Stimulated activated memory B cell treated with anti-CD40 and anti-IgM and Interleukin-4, amounts not matched to agents 10 μg/mL and 1 μg/mL and 100 μg/mL, for 72 hours (primary cell): ENCODE measurements around the gene WHRN.

Experiments used
- ATAC-seq: fragments of 150-1000 bp; cut with Tn5 transposase; 2 replicates; pipeline ENCODE4 v1.10.0; 2021
- H3K27ac Mint-ChIP-seq: one replicate; pipeline ENCODE4 v1.8.0; 2022; ENCODE audit warnings: mild to moderate bottlenecking, mixed read lengths
- H3K27me3 Mint-ChIP-seq: one replicate; pipeline ENCODE4 v1.8.0; 2022; ENCODE audit warnings: mixed read lengths
- H3K36me3 Mint-ChIP-seq: one replicate; pipeline ENCODE4 v1.8.0; 2022; ENCODE audit warnings: mixed read lengths
- H3K4me1 Mint-ChIP-seq: one replicate; pipeline ENCODE4 v1.8.0; 2022; ENCODE audit warnings: mixed read lengths
- H3K4me3 Mint-ChIP-seq: one replicate; pipeline ENCODE4 v1.8.0; 2022; ENCODE audit warnings: mild to moderate bottlenecking, moderate library complexity, mixed read lengths
- H3K9me3 Mint-ChIP-seq: one replicate; pipeline ENCODE4 v1.8.0; 2022; ENCODE audit warnings: mixed read lengths

The WHRN gene

DNA sequence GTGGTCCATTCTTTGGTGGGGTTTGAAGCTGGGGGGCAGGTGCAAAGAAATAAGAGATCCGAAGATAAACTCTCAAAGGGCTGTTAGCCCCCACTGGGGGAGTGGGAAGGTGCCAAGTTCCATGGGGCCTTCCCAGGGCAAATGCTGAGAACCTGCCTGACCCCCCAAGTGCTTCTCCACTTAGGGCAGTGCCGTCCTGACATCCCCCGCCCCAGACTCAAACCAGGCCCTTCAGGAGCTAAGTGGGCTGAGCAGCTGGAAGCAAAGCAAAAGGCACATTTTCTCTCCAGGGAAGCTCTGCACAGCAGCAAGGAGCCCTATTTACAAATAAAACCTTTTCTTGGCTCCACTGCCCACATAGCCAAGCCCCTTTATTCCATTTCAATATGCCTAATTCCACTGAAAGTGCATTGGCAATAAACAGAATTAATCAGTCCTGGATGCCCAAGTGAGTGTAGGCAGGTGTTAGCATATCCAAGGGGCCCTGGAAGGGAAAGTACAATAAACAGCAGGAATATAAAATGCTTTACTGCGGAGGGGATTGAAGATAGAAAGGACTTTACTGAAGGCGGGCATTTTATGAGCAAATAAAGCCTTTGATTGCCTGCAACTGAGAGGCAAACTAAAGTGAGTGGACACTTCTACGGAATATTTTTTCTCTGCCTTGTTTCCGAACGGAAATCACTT is 44.6 kb downstream of the WHRN start:
- Mint-ChIP-seq H3K27ac (peak overlapping the region; percentile 22), H3K27me3 (no peaks in the 10 kb centered on the region), H3K4me1 (peaks cover 37% of the 10 kb centered on the region), H3K9me3 (no peaks in the 10 kb centered on the region), H3K36me3 (peaks cover 36% of the 10 kb centered on the region), H3K4me3 (no peak overlapping the region)
- no peak for ATAC-seq

DNA sequence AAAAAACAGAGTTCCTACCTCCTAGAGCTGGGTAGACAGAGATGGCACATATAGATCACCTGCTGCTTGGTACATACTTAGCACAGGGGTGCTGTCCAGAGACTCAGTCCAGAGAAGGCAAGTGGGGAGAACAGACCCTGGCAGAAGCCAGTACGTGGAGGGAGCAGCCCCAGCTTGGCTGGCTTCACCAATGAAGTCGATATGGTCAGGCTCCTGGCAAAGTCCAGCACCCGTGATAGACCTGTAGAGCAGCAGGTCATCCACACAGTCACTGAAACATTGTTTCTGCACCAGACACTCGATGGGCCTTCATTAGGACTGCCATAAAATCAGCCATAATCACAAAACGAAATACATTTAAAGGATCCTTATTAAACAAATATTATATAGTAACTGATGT is 45.8 kb downstream of the WHRN start:
- Mint-ChIP-seq H3K4me1 (peaks cover 31% of the 10 kb centered on the region), H3K9me3 (no peaks in the 10 kb centered on the region), H3K27ac (no peak overlapping the region), H3K4me3 (no peak overlapping the region), H3K36me3 (peaks cover 24% of the 10 kb centered on the region), H3K27me3 (no peaks in the 10 kb centered on the region)
- ATAC-seq = no peak

DNA sequence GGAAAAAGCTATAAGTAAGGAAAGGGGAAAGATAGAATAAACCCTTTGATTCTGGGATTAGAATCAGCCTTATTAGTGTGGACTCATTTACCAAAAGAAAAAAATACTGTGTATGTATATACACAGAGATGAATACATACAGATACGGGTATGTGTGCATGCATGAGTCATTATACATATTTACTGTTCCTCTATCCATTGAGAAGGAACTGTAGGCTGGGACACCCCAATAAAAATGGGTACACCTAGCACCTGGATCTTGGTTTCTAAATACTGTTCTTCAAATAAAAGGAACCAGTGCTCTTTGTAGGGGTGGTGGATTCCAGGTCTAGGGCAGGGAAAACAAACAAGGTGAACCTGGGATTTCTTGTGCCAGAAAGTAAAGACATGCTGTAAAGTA is 48.3 kb downstream of the WHRN start:
- no peak for ATAC-seq
- H3K4me3 Mint-ChIP-seq = no peak overlapping the region
- no peaks in the 10 kb centered on the region for H3K27me3 Mint-ChIP-seq
- H3K9me3 Mint-ChIP-seq = peaks cover 2% of the 10 kb centered on the region
- H3K27ac Mint-ChIP-seq = no peak overlapping the region
- peaks cover 27% of the 10 kb centered on the region for H3K36me3 Mint-ChIP-seq
- peaks cover 45% of the 10 kb centered on the region for H3K4me1 Mint-ChIP-seq

DNA sequence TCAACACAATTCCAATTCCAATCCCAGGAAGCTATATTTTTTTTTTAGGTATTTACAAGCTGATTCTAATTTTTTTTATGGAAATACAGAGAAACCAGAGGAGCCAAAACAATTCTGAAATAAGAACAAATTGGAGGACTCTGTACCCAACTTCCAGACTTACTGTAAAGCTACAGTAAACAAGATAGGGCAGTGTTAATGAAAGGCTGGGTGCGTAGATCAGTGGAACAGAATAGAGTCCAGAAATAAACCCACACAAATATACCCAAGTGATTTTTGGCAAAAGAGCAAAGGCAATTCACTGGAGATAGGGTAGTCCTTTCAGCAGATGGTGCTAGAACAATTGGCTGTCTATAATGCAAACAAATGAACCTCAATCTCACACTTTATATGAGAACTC is 50.6 kb downstream of the WHRN start:
- Mint-ChIP-seq H3K4me1 (peaks cover 47% of the 10 kb centered on the region), H3K27ac (no peak overlapping the region), H3K27me3 (no peaks in the 10 kb centered on the region), H3K9me3 (peaks cover 2% of the 10 kb centered on the region), H3K4me3 (no peak overlapping the region), H3K36me3 (peaks cover 27% of the 10 kb centered on the region)
- no peak for ATAC-seq

DNA sequence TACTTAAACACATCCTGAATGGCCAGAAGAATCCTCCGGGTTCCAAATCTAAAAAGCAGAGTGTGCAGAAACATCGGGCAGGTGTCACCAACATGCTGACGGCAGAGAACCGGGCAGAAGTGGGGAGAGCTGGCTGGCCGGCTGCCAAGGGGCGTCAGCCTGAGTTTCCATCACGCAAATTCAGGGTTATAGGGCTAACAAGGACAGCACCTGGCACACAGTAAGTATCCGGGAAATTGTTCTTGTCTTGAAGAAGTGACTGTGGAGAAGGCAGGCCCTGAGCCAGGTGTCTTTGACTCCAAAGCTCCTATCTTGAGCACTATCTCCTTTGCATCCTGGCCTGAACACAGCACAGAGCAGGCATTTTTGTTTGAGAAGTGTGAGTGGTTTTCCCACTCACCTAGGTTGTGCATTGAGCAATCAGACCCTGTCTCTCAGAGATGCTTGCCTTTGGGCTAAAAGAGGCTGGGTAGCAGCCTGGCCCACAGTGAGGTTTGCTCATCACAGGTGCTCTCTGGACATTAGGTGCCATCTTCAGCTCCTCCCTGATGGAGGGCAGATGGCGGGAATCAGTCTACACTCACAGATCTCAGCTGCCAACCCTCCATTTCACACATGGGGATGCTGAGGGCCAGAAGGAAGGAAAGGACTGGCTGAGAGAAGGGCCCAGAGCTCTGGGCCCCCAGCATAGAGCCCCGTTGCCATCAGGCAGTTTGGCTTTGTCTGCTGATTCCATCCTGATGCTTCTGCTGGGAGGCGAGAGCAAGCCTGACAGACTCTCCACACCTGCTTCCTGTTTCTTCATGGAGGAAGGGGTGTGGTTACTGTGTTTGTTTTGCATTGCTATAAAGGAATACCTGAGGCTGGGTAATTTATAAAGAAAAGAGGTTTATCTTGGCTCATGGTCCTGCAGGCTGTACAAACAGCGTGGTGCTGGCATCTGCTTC is 52.8 kb downstream of the WHRN start:
- Mint-ChIP-seq H3K4me1 (peaks cover 61% of the 10 kb centered on the region), H3K27me3 (no peaks in the 10 kb centered on the region), H3K4me3 (no peak overlapping the region), H3K9me3 (peaks cover 2% of the 10 kb centered on the region), H3K36me3 (peaks cover 22% of the 10 kb centered on the region), H3K27ac (peak overlapping the region; percentile 78)
- ATAC-seq = peak; percentile 73

DNA sequence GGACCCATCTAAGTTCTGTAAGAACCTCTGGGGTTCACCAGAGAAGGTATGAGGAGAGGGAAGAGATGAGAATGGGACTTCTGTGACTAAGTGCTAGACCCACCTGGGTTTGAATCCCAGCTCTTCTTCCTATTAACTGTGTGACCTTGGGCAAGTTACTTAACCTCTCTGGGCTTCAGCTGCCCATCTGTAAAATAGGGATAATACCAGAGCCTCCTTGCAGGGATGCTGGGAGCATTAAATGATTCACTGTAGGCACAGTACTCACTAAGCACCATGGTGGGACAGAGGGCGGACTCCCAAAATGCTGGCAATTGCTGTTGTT is 53.6 kb downstream of the WHRN start:
- Mint-ChIP-seq H3K4me1 (peaks cover 69% of the 10 kb centered on the region), H3K36me3 (peaks cover 22% of the 10 kb centered on the region), H3K4me3 (peak overlapping the region; percentile 3), H3K9me3 (peaks cover 2% of the 10 kb centered on the region), H3K27ac (peak overlapping the region; percentile 78), H3K27me3 (no peaks in the 10 kb centered on the region)
- ATAC-seq = no peak

DNA sequence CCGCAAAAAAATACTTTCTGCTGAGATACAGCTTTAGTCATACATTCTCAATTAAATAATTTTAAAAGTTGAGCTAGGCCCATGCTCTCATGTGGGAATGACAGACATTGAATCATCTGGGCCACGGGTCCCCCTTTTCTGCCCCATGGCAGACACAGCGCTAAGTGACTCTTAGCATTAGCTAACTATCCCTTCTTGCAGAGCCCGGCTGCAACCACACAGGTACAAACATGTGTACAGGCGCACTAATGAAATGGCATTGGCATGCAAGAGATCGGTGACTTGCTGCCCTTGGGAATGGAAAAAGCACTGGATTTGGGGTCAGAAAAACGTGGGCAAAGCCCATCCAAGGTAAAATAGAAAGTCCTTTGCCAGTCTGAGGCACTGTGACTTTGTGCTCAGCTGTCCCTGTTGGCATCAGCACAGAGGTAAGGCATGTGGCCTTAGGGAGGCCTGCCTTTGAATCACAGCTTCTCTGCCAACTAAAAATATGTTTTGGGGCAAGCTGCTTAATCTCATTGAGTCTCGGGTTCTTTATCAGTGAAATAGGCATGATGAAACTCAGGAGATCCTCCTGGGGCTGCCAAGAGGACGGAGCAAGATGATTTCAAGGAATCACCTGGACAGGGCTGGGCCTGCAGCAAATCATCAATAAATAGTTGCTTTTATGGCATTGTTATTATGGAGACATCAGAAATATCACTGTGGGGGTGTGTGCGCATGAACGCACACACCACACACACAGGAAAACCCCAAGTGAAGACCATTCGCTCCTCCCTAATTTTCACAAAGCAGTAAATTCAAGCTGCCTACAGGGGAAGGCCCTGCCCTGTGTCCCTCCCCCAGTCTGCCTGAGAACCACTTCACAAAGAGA is 54.2 kb downstream of the WHRN start:
- Mint-ChIP-seq H3K27me3 (no peaks in the 10 kb centered on the region), H3K27ac (peak overlapping the region; percentile 78), H3K4me1 (peaks cover 67% of the 10 kb centered on the region), H3K36me3 (peaks cover 18% of the 10 kb centered on the region), H3K4me3 (peak overlapping the region; percentile 3), H3K9me3 (peaks cover 2% of the 10 kb centered on the region)
- ATAC-seq = peak; percentile 91

DNA sequence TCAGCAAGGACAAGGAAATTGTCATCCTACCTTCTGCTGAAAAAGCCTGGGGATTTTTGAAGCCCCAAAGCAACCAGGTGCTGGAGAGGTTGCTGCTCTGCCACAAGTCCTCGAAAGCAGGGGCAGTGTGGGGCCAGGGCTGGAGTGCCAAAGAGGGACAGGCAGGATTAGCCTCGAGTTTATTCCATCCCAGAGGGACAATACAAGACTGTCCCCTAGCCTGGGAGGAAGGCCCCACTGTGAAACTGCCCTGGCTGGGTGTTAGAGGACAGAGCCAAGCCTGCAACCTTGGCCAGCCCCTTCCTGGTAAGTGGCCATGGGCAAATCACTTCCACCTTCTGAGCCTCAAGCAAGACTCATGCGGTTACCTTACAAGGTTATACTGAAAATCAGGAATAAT is 55.1 kb downstream of the WHRN start:
- no peaks in the 10 kb centered on the region for H3K27me3 Mint-ChIP-seq
- ATAC-seq = no peak
- H3K27ac Mint-ChIP-seq = peak overlapping the region; percentile 78
- H3K9me3 Mint-ChIP-seq = peaks cover 2% of the 10 kb centered on the region
- H3K4me3 Mint-ChIP-seq = no peak overlapping the region
- H3K36me3 Mint-ChIP-seq = peaks cover 15% of the 10 kb centered on the region
- peaks cover 64% of the 10 kb centered on the region for H3K4me1 Mint-ChIP-seq

DNA sequence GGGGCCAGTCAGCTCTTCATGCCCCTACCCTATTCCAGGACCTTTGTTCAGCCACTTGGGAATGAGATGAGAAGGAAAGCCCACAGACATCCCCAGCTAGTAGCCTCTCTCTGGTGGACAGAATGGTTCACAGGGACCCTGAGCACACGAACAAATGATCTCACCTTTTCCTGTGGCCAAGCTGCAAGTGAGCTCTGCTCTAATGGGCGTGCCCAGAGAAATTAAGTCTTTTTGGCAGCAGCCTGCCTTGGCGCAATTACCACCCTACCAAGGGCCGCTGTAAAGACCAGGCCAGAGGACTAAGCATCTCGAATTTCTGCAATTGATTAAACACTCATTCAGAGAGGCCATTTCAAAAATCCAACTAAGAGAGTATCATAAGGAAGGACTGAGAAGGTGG is 56.0 kb downstream of the WHRN start:
- Mint-ChIP-seq H3K9me3 (peaks cover 2% of the 10 kb centered on the region), H3K27ac (peak overlapping the region; percentile 78), H3K4me1 (peaks cover 64% of the 10 kb centered on the region), H3K36me3 (peaks cover 14% of the 10 kb centered on the region), H3K27me3 (no peaks in the 10 kb centered on the region), H3K4me3 (no peak overlapping the region)
- no peak for ATAC-seq

DNA sequence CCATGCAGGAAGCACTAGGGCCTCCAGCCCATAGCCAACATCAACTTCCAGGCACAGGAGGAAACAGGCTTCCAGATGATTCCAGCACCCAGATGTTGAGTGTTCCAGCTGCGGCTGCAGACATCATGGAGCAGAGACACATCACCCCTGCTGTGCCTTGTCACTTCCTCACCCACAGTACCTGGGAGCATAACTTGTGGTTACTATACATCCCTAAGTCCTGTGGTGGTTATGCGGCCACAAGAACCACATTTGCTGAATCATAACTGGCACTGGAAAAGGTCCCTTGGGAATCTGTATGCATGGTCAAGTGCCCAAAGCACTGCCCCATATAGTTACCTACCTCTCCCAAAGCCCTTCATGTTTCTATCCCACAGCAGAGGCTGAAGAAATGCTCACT is 56.6 kb downstream of the WHRN start:
- Mint-ChIP-seq H3K4me1 (peaks cover 62% of the 10 kb centered on the region), H3K27me3 (no peaks in the 10 kb centered on the region), H3K27ac (peak overlapping the region; percentile 78), H3K4me3 (no peak overlapping the region), H3K9me3 (peaks cover 3% of the 10 kb centered on the region), H3K36me3 (peaks cover 11% of the 10 kb centered on the region)
- ATAC-seq = no peak

DNA sequence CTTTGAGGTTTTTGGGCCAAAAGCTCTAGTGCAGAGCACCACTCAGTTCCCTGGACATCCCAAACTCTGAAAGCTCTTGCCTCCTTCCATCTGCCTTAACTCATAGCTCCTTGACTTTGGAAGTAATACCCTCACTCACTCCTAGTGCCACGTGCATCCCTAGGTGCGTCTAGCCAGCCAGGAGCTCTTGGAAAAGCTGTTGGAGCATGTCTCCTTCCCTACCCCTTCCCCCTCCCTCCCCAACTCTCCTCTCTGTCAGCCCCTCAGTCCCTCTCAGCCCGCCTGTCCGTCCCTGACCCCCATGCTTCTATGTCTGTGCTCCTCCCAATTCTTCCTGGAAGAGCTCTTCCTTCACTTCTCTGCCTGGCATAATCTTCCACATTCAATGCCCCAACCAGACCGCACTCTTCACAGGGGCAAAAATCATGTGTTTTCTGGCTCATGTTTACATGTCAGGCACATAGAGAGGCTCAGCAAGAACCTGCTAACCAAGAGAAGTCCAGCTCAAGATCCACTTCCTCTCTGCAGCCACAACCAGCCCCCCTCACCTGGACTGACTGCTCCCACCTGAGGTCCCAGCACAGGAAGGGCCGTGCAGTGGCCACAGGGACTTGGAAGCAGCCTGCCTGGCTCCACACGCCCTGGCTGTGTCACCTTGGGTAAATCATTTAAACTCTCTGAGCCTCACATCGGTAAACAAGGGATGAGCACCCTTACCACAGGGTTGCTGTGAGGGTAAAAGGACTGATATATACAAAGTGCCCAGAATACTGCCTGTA is 58.4 kb downstream of the WHRN start:
- Mint-ChIP-seq H3K27ac (peak overlapping the region; percentile 46), H3K9me3 (peaks cover 10% of the 10 kb centered on the region), H3K4me3 (no peak overlapping the region), H3K36me3 (peaks cover 15% of the 10 kb centered on the region), H3K27me3 (no peaks in the 10 kb centered on the region), H3K4me1 (peaks cover 44% of the 10 kb centered on the region)
- ATAC-seq = no peak

DNA sequence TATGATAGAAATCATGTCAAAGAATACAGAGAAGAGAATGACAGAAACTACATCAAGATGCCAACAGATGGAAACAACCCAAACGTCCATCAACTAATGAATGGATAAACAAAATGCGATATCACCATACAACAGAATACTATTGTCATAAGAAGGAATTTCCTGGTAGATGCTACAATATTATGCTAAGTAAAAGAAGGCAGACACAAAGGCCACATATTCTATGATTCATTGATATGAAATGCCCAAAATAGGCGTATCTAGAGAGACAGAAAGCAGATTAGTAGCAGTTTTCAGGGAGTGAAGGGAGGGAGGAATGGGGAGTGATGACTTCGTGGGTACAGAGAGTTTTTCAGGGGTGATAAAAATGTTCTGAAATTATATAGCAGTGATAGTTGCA is 59.2 kb downstream of the WHRN start:
- Mint-ChIP-seq H3K27me3 (no peaks in the 10 kb centered on the region), H3K36me3 (peaks cover 15% of the 10 kb centered on the region), H3K4me1 (peaks cover 35% of the 10 kb centered on the region), H3K9me3 (peaks cover 10% of the 10 kb centered on the region), H3K27ac (no peak overlapping the region), H3K4me3 (no peak overlapping the region)
- no peak for ATAC-seq

DNA sequence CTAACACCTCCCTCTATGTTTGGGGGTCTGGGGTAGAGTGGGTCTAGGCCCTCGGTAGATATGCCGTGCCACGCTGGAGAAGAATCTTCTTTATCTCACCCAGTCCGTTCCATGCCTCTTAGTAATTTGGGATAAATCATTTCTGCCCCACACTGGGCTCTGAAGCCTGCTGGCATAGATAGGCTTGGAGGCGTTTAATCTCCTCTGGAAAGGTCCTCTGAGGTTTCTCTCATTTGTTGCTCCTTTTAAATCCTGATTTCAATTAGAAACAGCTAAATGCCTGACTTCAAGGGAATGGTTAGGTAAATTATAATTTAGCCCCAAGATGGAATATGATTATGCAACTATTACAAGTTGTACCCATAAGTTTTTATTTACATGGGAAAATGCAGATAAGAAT is 59.7 kb downstream of the WHRN start:
- Mint-ChIP-seq H3K9me3 (peaks cover 10% of the 10 kb centered on the region), H3K36me3 (peaks cover 15% of the 10 kb centered on the region), H3K4me3 (no peak overlapping the region), H3K27ac (no peak overlapping the region), H3K4me1 (peaks cover 31% of the 10 kb centered on the region), H3K27me3 (no peaks in the 10 kb centered on the region)
- ATAC-seq = no peak

DNA sequence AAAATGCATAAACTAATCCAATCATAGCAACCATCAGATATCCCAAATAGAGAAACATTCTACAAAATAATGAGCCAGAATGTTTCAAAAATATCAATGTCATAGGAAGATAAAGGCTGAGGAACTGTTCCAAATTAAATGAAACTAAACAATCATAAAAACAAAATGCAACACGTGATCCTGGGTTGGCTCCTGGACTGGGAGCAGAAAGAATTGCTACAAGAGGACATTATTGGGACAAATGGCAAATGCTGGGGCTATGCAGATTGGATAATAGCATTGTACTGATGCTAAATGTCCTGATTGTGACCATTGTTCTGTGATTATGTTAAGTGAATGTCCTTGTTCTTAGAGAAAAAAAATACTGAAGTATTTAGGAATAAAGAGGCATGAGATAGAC is 63.3 kb downstream of the WHRN start:
- no peak for ATAC-seq
- no peak overlapping the region for H3K4me3 Mint-ChIP-seq
- H3K36me3 Mint-ChIP-seq = peaks cover 15% of the 10 kb centered on the region
- H3K27ac Mint-ChIP-seq = no peak overlapping the region
- H3K27me3 Mint-ChIP-seq = no peaks in the 10 kb centered on the region
- peaks cover 10% of the 10 kb centered on the region for H3K9me3 Mint-ChIP-seq
- H3K4me1 Mint-ChIP-seq = peaks cover 4% of the 10 kb centered on the region
